Heart right ventricle (tissue), 16 donors: ENCODE measurements around the gene CYP46A1. TPM values are rescaled to one million over a fixed set of nuclear protein-coding genes. Genes with fewer than 3 reads are reported as not detected.

Experiments used
- ATAC-seq, 8 donors: fragments of 200-7000 bp; cut with Tn5 transposase; one replicate each; pipeline ENCODE4 v1.9.1; 2020; ENCODE audit warnings: mild to moderate bottlenecking in 8 of 8, moderate library complexity in 8 of 8, moderate number of reproducible peaks in 1 of 8
- DNase-seq, 2 donors: peaks; one replicate each; pipeline ENCODE4 v3.0.0-alpha.2; 2020
- H3K27ac ChIP-seq, 10 donors: fragments of 200-600 bp; sonication (generic) in 2 of 10; one replicate each; pipeline versions ENCODE4 v1.5.0 to v1.8.0; 2020 to 2022; ENCODE audit warnings: mild to moderate bottlenecking in 3 of 10
- H3K27me3 ChIP-seq, 7 donors: fragments of 200-600 bp; one replicate each; pipeline ENCODE4 v1.8.0; 2021 to 2022; ENCODE audit warnings: mild to moderate bottlenecking in 2 of 7
- H3K36me3 ChIP-seq, 9 donors: fragments of 200-600 bp; sonication (generic) in 1 of 9; one replicate each; pipeline versions ENCODE4 v1.5.0 to v1.8.0; 2020 to 2022; ENCODE audit warnings: mild to moderate bottlenecking in 2 of 9
- H3K4me1 ChIP-seq, 9 donors: fragments of 200-600 bp; sonication (generic) in 1 of 9; one replicate each; pipeline versions ENCODE4 v1.5.0 to v1.8.0; 2020 to 2022; ENCODE audit warnings: mild to moderate bottlenecking in 4 of 9
- H3K4me3 ChIP-seq, 10 donors: fragments of 200-600 bp; sonication (generic) in 2 of 10; one replicate each; pipeline versions ENCODE4 v1.5.0 to v1.8.0; 2020 to 2022; ENCODE audit warnings: mild to moderate bottlenecking in 7 of 10, moderate library complexity in 2 of 10
- H3K9me3 ChIP-seq, 11 donors: fragments of 200-600 bp in 10 of 11; sonication (generic) in 2 of 11; one replicate each; pipeline versions ENCODE4 v1.5.0 to v1.8.0; 2013 to 2022; ENCODE audit warnings: mild to moderate bottlenecking in 2 of 11, control low read depth in 1 of 11, moderate library complexity in 1 of 11
- CTCF ChIP-seq, 9 donors: fragments of 200-600 bp; sonication (generic) in 2 of 9; IDR thresholded peaks; one replicate each; pipeline versions ENCODE4 v1.5.0 to v1.8.0; 2021 to 2022; ENCODE audit warnings: antibody characterized with exemption in 9 of 9, mild to moderate bottlenecking in 5 of 9, moderate library complexity in 1 of 9
- WGBS, 2 donors: extraction: QIAGEN DNeasy Blood & Tissue Kit; methylation state at CpG; one replicate each; pipeline ENCODE4 v1.1.7; 2013; ENCODE audit warnings: inconsistent platforms in 1 of 2; 5-methylcytosine and 5-hydroxymethylcytosine counted together
- intact Hi-C, 10 donors: fragments of 100-400 bp; cut with DNase I; formaldehyde crosslinking; loops; one replicate each; pipeline versions ENCODE4 v1.11.1 to v1.14.2; 2022
- polyA plus RNA-seq, 2 donors: library from polyadenylated mRNA; stranded (reverse); fragments of 200-250 nt; gene quantifications; one replicate each; pipeline ENCODE4 v1.2.3, GENCODE V29; 2013
- total RNA-seq, 10 donors: library from RNA; stranded (reverse); fragmentation: NEBNext Ultra II Directional in 3 of 10; extraction: Animal tissue kit (Norgen Biotek cat#: 25700) in 3 of 10; gene quantifications; one replicate each; pipeline versions ENCODE4 v1.2.1 to v1.2.4, GENCODE V29; 2021 to 2023
- donor health status: Arrhythmogenic right ventricular cardiomyopathy.
- donor health status: ischemic (EF 13 %, LVEDD 7.1; RV severe dilation, severe dysfunction).
- donor health status: healthy with polysubstance abuse.
- donor health status: DM: no; HTN: yes; CAD: no.
- donor health status: DM: no; HTN: no; CAD: no.
- donor health status: ischemic (EF 25% LVEDD 6.9; RV normal size, moderate dysfunction).
- donor health status: ischemic (EF 25% LVEDD 5.7; RV mildly dilated, moderate dysfunction).
- donor health status: healthy.
- donor health status: DM: yes; HTN: yes; CAD: no.
- donor health status: Ischemic cardiomyopathy.
- donor health status: ischemic (EF 35%, LVEDD 5.7; RV mildly dilated, moderate dysfunction).
- donor health status: nonischemic (EF 11% LVEDD 7.7; RV severe dilation, severe dysfunction).
- donor health status: DM: yes; HTN: yes; CAD: no.
- donor health status: PGD.
- donor health status: ischemic (EF 29% LVEDD 5.4; RV normal size, mild dysfunction).
- donor health status: nonischemic (EF 23%, LVEDD 6.1; RV moderate dilation, normal function).

The CYP46A1 gene
- total and polyA plus RNA-seq, 12 donors, result 1.5 to 6.1 (median 3.5) TPM

GRCh38 chr14:99676657-99677056 is 7.4 kb upstream of the CYP46A1 start:
- H3K36me3 ChIP-seq, result no peaks in the 10 kb centered on the region
- H3K27me3 ChIP-seq, result peaks cover 0 to 17% (median 3%) of the 10 kb centered on the region in 7 donors
- H3K9me3 ChIP-seq, result peaks cover 0 to 21% (median 10%) of the 10 kb centered on the region in 11 donors
- no peak overlapping the region for H3K4me3 ChIP-seq
- H3K27ac ChIP-seq, result peak overlapping the region in 1 of 10 donors; percentile 23
- no peak for TF ChIP-seq CTCF (IDR thresholded peaks at IDR 0.05)
- peaks cover 0 to 9% (median 0%) of the 10 kb centered on the region in 9 donors for H3K4me1 ChIP-seq
- intact Hi-C loops, result no loop called here
- ATAC-seq, result peak in 1 of 8 donors; percentile 28
- 70 to 77% methylated on average over 8 of the region's 8 CpGs for WGBS, 2 donors
- no peak for DNase-seq

GRCh38 chr14:99677231-99678140 is 6.6 kb upstream of the CYP46A1 start:
- Histone ChIP-seq H3K27ac (peak overlapping the region in 4 of 10 donors; percentile 14 to 26 (median 22)), H3K4me3 (no peak overlapping the region), H3K4me1 (peaks cover 0 to 9% (median 0%) of the 10 kb centered on the region in 9 donors), H3K9me3 (peaks cover 0 to 21% (median 10%) of the 10 kb centered on the region in 11 donors), H3K27me3 (peaks cover 0 to 17% (median 3%) of the 10 kb centered on the region in 7 donors), H3K36me3 (no peaks in the 10 kb centered on the region)
- intact Hi-C loops, result no loop called here
- ATAC-seq, result peak in 6 of 8 donors; percentile 7 to 63 (median 52)
- DNase-seq, result no peak
- TF ChIP-seq CTCF (IDR thresholded peaks at IDR 0.05), result no peak
- WGBS, 2 donors, result 65 to 76% methylated on average over 16 of the region's 16 CpGs

GRCh38 chr14:99678198-99678597 is 5.9 kb upstream of the CYP46A1 start:
- intact Hi-C loops, result no loop called here
- ATAC-seq, result no peak
- Histone ChIP-seq H3K4me1 (peaks cover 4 to 16% (median 5%) of the 10 kb centered on the region in 9 donors), H3K9me3 (peaks cover 0 to 21% (median 10%) of the 10 kb centered on the region in 11 donors), H3K4me3 (no peak overlapping the region), H3K27ac (no peak overlapping the region), H3K36me3 (no peaks in the 10 kb centered on the region), H3K27me3 (peaks cover 0 to 17% (median 3%) of the 10 kb centered on the region in 7 donors)
- TF ChIP-seq CTCF (IDR thresholded peaks at IDR 0.05), result no peak
- DNase-seq, result no peak
- 95 to 98% methylated on average over 6 of the region's 6 CpGs for WGBS, 2 donors

GRCh38 chr14:99679111-99679510 is 5.0 kb upstream of the CYP46A1 start:
- DNase-seq (no peak), ATAC-seq (no peak)
- no peak for TF ChIP-seq CTCF (IDR thresholded peaks at IDR 0.05)
- peaks cover 6 to 20% (median 9%) of the 10 kb centered on the region in 9 donors for H3K4me1 ChIP-seq
- no peaks in the 10 kb centered on the region for H3K36me3 ChIP-seq
- peaks cover 0 to 17% (median 3%) of the 10 kb centered on the region in 7 donors for H3K27me3 ChIP-seq
- H3K27ac ChIP-seq, result no peak overlapping the region
- peaks cover 0 to 21% (median 10%) of the 10 kb centered on the region in 11 donors for H3K9me3 ChIP-seq
- WGBS, 2 donors, result 89 to 93% methylated on average over 2 of the region's 2 CpGs
- intact Hi-C loops, result no loop called here
- no peak overlapping the region for H3K4me3 ChIP-seq
